GM18508 (cell line): ENCODE data around the gene ADNP2.

Experiments
- ATAC-seq: cut with Tn5 transposase; IDR thresholded peaks from one replicate; pipeline ENCODE4 v1.9.1; 2021; ENCODE audit warnings: moderate number of reproducible peaks; ENCODE audit not compliant: insufficient read depth, unreplicated experiment

Gene ADNP2

DNA sequence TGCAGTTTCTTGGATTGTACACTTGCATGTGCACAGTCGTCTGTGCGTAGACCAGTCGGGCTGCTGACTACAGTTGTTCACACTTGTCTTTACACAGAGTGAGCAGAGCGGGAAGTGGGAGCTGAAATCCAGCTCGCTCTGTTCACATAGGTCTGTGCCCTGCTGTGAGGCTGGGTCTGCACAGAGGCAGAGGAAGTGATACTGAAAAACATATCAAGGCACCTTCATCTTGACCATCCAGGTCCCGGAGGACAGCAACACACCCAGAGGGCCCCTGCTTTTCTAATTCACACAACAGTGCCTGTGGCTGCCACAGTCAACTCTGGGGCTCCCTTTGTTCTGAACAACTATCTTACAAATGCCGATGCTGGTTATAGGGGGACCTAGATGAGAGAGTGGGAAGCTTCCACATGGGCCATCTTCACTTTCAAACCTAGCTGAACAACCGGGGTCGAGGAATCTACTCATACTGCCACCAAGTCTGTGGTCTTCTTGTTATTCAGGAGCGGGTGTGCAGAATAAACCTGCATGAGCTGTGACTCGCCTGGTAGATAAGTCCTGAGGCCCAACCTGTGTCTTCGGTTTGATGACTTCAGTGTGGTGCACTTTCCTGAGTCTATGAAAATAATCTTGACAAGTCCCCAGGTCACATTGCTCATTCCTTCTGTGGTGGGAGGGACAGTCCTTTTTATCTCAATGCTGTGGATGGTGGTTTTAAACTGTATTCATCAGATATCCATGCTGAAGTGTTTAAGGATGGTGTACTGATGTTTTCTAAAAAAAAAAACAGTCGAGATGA lies 3.5 kb upstream of the ADNP2 start:
- peak; percentile 60 for ATAC-seq

DNA sequence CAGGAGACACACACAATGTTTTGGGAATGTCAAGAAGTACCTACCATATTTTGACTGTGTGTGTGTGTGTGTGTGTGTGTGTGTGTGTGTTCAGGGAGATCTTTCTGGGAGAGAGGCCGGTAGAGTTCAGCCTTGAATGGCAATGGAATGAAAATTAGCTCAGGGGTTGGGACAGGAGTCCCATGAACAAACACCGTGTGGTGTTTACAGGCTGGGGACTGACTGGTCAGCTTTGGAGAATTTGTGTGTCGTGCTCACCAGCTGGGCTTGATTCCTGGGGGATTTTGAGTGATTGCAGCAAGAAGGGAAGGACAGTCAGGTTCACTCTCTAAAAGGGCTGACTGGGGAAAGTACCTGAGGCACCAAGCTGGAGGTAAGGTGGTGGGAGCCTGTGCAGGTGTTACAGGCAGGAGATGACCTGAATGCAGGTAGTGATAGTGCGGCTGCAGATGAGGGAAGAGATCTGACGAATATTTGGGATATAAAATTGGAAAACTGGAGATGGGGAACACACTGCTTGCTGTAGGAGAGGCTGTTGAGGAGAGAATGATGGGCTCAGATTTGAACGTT lies 2.5 kb upstream of the ADNP2 start:
- no peak for ATAC-seq

DNA sequence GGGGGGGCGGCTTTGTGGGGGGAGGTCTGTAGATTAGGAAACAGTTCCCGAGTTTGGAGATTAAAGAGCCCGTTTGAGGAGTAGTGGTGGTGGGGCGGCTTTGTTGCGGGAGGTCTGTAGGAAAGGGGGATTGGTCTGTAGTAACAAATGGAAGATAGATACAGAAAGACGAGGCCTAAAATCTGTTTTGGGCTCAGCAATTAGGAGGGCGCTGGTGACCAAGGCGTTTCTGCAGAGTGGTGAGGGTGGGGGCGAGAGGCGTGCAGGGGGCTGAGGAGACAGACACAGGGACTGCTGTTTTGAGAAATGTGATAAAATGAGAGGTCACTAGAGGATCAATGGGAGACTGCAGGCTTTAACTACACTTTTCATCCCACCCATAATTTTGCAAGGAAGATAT lies 1.6 kb upstream of the ADNP2 start:
- ATAC-seq = no peak

DNA sequence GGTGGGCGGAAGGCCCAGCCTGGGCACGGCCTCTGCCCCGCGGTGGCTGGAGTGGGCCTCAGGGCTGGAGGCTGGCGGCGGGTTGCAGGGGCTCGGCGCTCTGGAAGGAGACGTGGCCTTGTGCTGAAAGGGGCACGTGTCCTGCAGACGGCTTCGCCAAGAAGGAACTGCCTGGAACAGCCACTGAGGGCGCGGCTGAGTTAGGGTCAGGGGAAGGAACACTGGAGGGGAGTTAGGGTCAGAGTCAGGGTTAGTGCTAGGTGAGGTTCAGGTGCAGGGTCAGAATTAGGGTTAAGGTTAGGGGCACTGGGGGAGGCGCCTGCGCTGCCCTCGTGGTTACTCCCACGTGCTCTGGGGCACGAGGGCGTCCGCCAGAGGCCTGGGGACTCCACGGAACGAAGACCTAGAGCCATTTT lies 933 bp upstream of the ADNP2 start:
- no peak for ATAC-seq

DNA sequence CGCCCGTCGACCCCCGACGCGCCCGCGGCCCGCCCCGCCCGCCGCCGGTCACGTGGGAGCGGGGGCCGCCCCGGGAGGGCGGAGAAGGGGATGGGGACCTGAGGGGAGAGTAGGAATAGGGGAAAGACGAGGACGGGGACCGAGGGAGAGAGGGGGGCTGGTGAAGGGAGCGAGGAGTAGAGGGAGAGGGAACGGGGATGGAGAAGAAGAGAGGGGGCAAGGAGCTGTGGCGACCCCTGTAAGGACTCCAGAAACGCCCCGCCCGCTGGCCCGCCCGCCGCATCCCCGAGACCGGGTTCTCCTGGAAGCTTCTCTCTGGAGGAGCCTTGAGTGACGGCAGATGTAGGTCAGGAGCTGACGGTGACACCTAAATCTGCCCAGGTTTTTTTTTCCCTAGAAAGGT lies 615 bp downstream of the ADNP2 start:
- no peak for ATAC-seq

DNA sequence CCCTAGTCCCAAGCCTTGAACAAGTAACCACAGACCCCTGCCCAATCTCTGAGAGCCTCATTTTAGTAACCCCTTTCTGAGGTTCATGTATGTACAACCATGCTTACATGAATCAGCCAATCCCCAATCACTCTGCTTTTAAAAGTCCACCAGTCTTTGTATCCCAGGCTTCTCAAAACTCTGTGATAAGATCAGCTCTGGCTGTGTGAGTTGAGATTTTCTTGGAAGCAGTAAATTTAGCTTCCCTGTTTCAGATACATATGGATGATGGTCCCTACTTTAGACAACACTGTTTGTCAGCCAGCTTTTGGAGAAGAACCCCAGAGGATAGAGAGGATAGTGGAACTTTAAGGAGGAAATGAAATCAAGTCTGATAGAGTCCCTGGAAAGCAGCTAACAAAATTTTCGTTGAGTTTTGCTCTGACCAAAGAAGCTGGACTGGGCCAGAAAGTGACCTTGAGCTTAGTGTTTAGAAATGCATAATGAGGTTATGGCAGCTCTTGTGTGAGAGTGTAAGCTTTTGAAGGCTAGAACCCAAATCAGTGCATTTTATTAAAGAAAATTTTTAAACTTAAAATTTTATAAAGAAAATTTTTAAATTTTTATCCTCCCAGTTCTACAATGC lies 3.7 kb downstream of the ADNP2 start:
- no peak for ATAC-seq

DNA sequence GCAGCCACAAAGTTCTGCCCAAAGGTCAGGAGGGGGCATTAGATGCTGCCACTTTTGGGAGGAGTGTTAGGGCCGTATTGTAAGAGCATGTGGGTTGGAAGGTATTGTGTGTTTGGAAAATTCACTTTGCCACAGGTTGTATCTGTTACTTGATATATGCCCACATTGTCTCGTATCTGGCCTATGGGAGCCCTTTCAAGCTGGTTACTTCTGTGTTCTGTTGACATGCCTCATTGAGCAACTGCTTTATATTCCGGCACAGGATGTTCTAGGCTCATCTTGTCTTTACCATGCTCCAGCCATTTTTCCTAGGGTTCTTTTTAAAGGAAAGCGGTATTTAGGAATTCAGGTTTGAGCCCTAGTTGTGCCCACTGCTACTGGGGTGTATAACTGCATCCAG lies 6.0 kb downstream of the ADNP2 start:
- no peak for ATAC-seq

DNA sequence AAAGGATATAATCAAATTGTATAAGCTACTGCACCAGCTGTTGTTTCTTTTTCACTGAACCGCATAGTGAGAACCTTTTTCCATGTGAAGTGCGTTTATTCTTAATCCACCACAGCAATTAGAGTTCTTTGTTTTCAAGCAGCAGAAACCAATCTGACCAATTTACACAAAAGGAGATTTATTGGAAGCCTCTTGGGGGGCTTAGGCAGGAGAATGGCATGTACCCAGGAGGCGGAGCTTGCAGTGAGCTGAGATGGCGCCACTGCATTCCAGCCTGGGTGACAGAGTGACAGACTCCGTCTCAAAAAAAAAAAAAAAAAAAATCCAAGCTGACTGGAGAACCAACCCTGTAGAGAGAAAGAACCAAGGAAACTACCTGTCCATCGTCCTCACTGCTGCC lies 10.0 kb downstream of the ADNP2 start:
- no peak for ATAC-seq

DNA sequence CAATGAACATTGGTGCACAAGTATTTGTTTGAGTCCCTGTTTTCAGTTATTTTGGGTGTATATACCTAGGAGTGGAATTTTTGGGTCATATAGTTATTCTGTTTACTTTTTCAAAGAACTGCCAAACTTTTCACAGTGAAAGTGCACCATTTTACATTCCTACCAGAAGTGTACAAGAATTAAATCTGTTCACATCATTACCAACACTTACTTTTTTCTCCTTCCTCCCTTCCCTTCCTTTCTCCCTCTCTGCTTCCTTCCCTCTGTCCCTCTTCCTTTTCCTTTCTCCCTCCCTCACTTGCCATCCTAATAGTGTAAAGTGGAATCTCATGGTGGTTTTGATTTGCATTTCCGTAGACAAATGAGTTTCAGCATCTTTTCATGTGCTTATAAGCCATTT lies 11.9 kb downstream of the ADNP2 start:
- no peak for ATAC-seq

DNA sequence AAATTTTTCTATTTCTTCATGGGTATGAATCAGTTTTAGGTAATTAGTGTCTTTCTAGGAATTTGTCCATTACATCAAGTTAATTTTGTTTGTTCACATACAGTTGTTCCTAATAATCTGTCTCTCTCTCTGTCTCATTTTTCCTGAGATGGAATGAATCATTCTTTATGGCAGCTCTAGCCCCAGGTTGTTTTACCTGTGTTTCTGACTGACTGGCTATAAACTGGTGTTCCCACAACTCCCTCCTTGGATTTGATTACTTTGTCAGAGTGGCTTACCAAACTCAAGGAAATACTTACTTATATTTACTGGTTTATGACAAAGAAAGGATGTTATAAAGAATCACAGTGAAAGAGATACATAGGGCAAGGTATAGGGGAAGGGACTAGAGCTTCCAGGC lies 15.1 kb downstream of the ADNP2 start:
- no peak for ATAC-seq

DNA sequence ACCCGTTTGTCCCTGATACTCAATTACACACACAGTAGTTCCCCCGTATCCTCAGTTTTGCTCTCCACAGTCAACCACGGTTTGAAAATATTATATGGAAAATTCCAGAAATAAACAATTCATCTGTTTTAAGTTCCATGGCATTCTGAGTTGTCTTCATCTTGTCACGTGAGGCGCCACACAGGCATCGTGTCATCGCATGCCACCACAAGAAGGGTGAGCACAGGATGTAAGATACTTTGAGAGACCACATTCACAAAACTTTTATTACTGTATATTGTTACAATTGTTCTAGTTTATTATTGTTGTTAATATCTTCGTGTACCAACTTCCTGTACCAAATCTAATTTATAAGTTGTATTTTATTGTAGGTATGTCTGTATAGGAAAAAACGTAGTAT lies 17.7 kb downstream of the ADNP2 start:
- ATAC-seq = no peak

DNA sequence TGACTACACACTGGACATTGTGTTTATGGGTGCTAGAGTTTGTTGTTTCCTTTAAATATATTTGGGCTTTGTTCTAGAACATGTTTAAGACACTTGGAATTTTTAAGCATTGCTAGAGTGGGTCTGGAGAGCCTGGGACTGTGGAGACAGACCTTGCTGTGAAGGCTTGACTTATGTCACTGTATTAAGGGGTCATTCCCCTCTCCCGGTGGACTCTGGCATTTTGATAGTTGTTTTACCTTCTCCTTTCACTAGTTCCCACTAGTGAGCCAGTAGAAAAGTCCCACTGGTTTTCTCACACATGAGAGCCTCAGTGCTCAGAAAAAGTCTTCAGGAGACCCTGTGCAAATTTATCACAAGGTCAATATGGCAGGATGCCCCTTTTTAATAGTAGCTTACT lies 18.6 kb downstream of the ADNP2 start:
- no peak for ATAC-seq

DNA sequence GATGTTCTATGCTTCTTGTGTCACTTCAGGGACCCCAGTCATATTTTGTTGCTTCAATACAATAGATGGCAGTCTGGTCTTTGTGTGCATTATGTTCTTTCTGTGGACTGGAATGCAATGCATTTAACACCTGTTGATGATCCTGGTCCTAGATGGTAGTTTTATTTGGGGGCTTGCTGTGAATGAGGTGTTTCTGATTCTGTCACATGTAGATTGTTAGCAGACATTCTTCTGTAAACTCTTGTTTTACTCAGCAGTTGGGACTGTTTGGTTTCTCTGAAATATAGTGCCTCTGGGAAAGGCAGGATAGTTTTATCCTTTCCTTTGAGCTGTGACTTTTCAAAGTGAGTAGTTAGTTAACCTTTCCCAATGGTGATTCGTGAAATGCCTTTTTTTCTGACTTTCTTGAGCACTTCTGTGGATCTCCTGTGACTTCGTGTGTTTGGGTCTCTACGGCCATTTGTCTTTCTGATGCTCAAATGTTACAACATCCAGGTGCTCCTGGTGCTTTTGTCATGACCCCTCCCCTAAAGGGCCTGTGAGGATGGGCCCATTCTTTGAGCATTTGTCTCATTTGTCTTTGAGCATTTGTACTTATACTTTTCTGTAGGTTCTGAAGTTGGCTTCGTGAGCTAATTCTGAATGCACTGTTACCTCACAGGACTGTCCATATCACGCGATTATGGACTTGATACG lies 20.8 kb downstream of the ADNP2 start:
- no peak for ATAC-seq

DNA sequence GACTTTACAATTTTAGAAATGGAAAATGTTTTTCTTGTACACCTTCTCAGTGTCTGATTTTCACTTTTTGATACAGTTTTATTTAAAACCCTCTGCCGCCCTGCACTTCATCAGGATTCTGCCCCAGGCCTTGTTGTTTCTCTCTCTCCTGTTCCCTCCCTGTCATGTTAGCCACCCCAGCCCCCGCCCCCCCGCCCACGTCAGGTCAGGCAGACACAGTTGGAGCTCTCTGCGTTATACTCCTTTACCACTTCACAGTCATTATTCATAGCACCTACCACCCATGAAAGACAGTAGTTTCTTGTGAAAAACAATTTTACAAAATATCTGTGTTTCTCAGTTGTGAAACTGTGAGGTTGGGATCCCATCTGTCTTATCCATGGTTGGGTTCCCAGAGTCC lies 21.5 kb downstream of the ADNP2 start:
- ATAC-seq = no peak

DNA sequence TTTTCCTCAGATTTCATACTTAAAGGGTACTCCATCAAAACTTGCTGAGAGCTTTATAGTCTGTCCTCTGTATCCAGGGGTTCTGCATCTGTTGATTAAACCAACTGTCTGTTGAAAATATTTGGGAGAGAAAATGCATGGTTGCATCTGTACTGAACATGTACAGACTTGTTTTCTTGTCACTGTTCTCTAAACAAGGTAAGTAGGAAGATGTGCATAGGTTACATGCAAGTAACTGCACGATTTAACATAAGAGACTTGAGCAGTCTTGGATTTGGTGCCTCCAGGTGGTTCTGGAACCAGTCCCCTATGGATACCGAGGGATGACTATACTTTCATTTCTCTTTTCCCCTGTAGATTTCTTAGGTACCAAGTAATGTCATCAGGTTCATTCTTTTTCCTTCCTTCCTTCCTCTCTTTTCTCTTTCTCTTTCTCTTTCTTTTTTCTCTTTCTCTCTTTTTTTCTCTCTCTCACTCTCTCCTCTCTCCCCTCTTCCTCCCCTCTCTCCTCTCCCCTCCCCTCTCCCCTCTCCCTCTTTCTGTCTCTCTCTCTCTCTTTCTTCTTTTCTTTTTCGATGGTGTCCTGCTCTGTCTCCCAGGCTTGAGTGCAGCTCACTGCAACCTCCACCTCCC lies 23.2 kb downstream of the ADNP2 start:
- ATAC-seq = no peak

DNA sequence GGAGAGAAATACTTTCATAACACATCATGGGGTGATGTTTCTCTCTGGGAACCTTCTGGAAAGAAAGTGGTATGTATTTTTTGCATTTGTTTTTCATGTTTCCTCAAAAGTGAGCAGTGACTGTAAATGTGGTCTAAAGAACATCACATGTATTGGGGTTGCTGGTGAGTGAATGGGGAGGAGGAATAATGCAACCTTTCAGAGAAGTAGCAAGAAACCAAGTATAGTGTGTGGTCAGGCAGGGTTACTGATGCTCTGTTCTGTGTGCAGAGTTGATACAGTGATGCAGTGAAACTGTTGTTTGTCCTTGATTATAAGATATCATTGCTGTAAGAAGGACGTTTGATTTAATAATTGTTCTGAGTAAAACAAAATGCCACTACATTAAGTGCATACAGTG lies 24.1 kb downstream of the ADNP2 start:
- ATAC-seq = no peak

DNA sequence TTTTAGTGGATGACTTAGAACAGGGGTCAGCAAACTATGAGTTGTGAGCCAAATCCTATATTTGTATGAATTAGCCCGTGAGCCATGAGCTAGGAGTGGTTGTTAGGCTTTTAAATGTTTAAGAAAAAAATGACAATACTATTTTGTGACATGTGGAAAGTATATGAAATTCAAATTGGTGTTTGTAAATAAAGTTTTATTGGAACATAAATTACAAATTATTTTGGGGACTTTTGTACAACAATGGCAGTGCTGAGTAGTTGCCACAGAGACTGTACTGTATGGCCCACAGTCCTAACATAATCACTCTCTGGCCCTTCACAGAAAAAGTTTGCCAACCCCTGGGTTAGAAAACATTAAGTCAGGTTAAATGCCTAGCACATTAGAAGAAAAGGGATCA lies 26.1 kb downstream of the ADNP2 start:
- ATAC-seq = no peak

DNA sequence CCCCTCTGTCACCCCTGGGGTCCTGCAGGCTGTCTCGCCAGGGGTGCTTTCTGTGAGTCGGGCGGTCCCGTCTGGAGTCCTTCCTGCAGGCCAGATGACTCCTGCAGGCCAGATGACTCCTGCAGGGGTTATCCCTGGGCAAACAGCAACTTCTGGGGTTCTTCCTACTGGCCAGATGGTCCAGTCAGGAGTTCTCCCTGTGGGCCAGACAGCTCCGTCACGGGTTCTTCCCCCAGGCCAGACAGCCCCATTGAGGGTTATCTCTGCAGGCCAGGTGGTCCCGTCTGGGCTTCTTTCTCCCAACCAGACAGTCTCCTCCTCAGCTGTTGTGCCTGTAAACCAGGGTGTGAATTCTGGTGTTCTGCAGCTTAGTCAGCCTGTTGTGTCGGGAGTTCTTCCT lies 27.6 kb downstream of the ADNP2 start:
- ATAC-seq = no peak

DNA sequence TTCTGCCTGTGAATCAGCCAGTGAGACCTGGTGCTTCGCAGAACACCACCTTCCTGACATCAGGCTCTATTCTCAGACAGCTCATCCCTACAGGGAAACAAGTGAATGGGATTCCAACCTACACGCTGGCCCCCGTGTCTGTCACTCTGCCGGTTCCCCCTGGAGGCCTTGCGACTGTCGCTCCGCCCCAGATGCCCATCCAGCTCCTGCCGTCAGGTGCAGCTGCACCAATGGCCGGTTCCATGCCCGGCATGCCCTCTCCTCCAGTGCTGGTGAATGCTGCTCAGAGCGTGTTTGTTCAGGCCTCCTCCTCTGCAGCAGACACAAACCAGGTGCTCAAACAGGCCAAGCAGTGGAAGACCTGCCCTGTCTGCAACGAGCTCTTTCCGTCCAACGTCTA lies 28.1 kb downstream of the ADNP2 start:
- no peak for ATAC-seq

DNA sequence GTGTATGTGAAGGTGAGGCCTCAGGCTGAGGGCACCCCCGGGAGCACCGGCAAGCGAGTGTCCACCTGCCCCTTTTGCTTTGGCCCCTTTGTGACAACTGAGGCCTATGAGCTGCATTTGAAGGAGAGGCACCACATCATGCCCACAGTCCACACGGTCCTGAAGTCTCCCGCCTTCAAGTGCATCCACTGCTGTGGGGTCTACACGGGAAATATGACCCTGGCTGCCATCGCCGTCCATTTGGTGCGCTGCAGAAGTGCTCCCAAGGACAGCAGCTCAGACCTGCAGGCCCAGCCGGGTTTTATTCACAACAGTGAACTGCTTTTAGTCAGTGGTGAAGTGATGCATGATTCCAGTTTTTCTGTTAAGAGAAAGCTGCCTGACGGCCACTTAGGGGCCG lies 28.9 kb downstream of the ADNP2 start:
- no peak for ATAC-seq

DNA sequence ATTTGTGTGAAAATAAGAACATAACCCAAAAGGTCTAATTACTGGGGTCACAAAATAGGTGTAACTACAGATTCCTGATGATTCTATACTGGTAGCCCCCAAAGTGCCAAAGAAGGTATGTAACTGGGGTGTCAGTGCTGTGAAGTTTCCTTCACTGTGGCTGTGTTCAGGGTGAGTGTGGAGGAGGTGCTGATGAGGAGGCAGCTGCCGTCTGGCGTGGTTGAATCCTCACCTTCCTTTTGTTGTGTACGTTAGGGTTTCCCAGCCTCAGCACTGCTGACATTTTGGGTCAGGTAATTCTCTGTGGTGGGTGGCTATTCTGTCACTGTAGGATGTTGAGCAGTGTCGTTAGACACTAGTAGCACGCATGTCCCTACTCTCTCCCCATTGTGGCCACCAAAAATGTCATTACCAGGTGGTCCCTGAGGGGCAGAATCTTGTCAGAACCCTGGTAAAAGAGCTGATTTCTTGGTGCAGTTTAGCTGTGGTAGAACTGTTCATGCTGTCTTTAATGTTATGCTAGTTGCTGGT lies 31.5 kb downstream of the ADNP2 start:
- ATAC-seq = no peak
